Fibroblast of lung (primary cell): Measurements from ENCODE around the gene LIN7C.

ENCODE experiments used
- CTCF ChIP-seq, 2 donors: IDR thresholded peaks in 1 of 2; conservative IDR thresholded peaks in 1 of 2; 1 replicate in 1 of 2; 2 replicates in 1 of 2; pipeline ENCODE4 v1.5.1; 2011 to 2012; ENCODE audit warnings: low read length in 2 of 2, control low read depth in 1 of 2, inconsistent platforms in 1 of 2, low read depth in 1 of 2, mild to moderate bottlenecking in 1 of 2
- EZH2 ChIP-seq: IDR thresholded peaks from 2 replicates; pipeline ENCODE4 v1.5.1; 2012; ENCODE audit warnings: low read length, control low read depth, mild to moderate bottlenecking; ENCODE audit errors: missing control alignments

- TF ChIP-seq CTCF (conservative IDR thresholded peaks at IDR 0.05 in 1 of 2, IDR thresholded peaks at IDR 0.05 in 1 of 2; ENCODE audit: low read depth in 1 of 2, low read length in 2 of 2) (no peak), EZH2 (no peak)
Measured at GRCh38 chr11:27489092-27489491, 17.5 kb downstream of the LIN7C start.
